GM12878 (cell line): ENCODE data around the gene ACSS1. TPM values are rescaled to one million over a fixed set of nuclear protein-coding genes. Genes with fewer than 3 reads are reported as not detected.

Source experiments
- ATAC-seq: fragments of 200-7000 bp; cut with Tn5 transposase; 3 replicates; pipeline ENCODE4 v1.9.1; 2020; ENCODE audit warnings: mild to moderate bottlenecking, moderate library complexity
- BruUV-seq: library from RNA; stranded (reverse); fragments of 400-500 nt; replicated peaks from 2 replicates; lab custom pipeline; 2021; lab: Mats Ljungman, UMichigan
- CTCF ChIA-PET: fragments of 300-600 bp; sonication (Branson Sonifier 250); formaldehyde crosslinking; extraction: SDS; loops from one replicate; lab custom pipeline; 2021; ENCODE audit warnings: inconsistent platforms; lab: Yijun Ruan, JAX
- POLR2A ChIA-PET: fragments of 350-600 bp; formaldehyde crosslinking; extraction: SDS; loops from one replicate; lab custom pipeline; 2021; ENCODE audit warnings: inconsistent platforms; lab: Charles Lee
- RAD21 ChIA-PET: fragments of 300-600 bp; sonication (Branson Sonifier 250); formaldehyde crosslinking; loops from one replicate; lab custom pipeline; 2023; ENCODE audit warnings: antibody characterized with exemption; ENCODE audit not compliant: unreplicated experiment; lab: Charles Lee
- SMC1A ChIA-PET: fragments of 300-600 bp; sonication (Branson Sonifier 250); formaldehyde crosslinking; loops from one replicate; lab custom pipeline; 2023; ENCODE audit not compliant: unreplicated experiment, uncharacterized antibody; lab: Charles Lee
- DNase-seq: peaks from one replicate; pipeline ENCODE4 v3.0.0-alpha.2; 2011; ENCODE audit warnings: low read depth, low spot score
- FAIRE-seq: peaks from 3 replicates; lab custom pipeline; 2011; peaks lifted over from hg19 to GRCh38; lab: Jason Lieb, UNC
- H2AFZ ChIP-seq: 2 replicates; pipeline ENCODE4 v1.6.0; 2011; ENCODE audit warnings: low read depth, low read length, control low read depth; ENCODE audit not compliant: control insufficient read depth
- H3K27ac ChIP-seq: 2 replicates; pipeline ENCODE4 v1.5.1; 2011; ENCODE audit warnings: control low read depth; ENCODE audit not compliant: control insufficient read depth, insufficient read depth
- H3K27me3 ChIP-seq, 2 experiments: replicated peaks in 1 of 2; 2 replicates each; pipeline versions ENCODE4 v1.6.0 to v1.6.1; 2011; ENCODE audit warnings: low read length in 1 of 2; ENCODE audit not compliant: control insufficient read depth in 2 of 2, insufficient read depth in 2 of 2
- H3K36me3 ChIP-seq, 2 experiments: 2 replicates each; pipeline ENCODE4 v1.5.1; 2011; ENCODE audit warnings: low read length in 1 of 2; ENCODE audit not compliant: control insufficient read depth in 2 of 2, insufficient read depth in 2 of 2
- H3K4me1 ChIP-seq: 2 replicates; pipeline ENCODE4 v1.6.1; 2011; ENCODE audit warnings: mild to moderate bottlenecking, low read length, moderate library complexity, mixed read lengths; ENCODE audit not compliant: control insufficient read depth, insufficient read depth
- H3K4me2 ChIP-seq: 2 replicates; pipeline ENCODE4 v1.6.0; 2011; ENCODE audit warnings: control low read depth; ENCODE audit not compliant: control insufficient read depth, insufficient read depth
- H3K4me3 ChIP-seq: fragments of 200-600 bp; sonication (generic); 2 replicates; pipeline ENCODE4 v1.5.1; 2016
- H3K79me2 ChIP-seq: 2 replicates; pipeline ENCODE4 v1.6.0; 2011; ENCODE audit warnings: low read length; ENCODE audit not compliant: control insufficient read depth, insufficient read depth
- H3K9ac ChIP-seq: 2 replicates; pipeline ENCODE4 v1.8.0; 2011; ENCODE audit warnings: low read length, control low read depth, mixed read lengths; ENCODE audit not compliant: control insufficient read depth, insufficient read depth
- H3K9me3 ChIP-seq: replicated peaks from 3 replicates; pipeline ENCODE4 v1.5.1; 2011; ENCODE audit warnings: mild to moderate bottlenecking, low read length; ENCODE audit not compliant: control insufficient read depth, insufficient read depth
- H4K20me1 ChIP-seq: 2 replicates; pipeline ENCODE4 v1.6.0; 2011; ENCODE audit not compliant: control insufficient read depth, insufficient read depth
- JUND ChIP-seq: IDR thresholded peaks from 2 replicates; pipeline ENCODE4 v1.6.1; 2012; ENCODE audit warnings: low read depth, mild to moderate bottlenecking, low read length, improper control_type of control experiment, moderate library complexity
- MXI1 ChIP-seq: fragments of 150-350 bp; IDR thresholded peaks from 2 replicates; pipeline ENCODE4 v1.6.1; 2011; ENCODE audit warnings: low read depth, mild to moderate bottlenecking, inconsistent platforms, low read length, improper control_type of control experiment
- NBN ChIP-seq: fragments of 450-650 bp; IDR thresholded peaks from 2 replicates; pipeline ENCODE4 v1.6.1; 2016
- PBX3 ChIP-seq: IDR thresholded peaks from 2 replicates; pipeline ENCODE4 v1.6.1; 2011; ENCODE audit warnings: mild to moderate bottlenecking, low read depth, low read length, moderate library complexity; ENCODE audit not compliant: insufficient replicate concordance
- POU2F2 ChIP-seq: IDR thresholded peaks from 3 replicates; pipeline ENCODE4 v1.6.1; 2011; ENCODE audit warnings: low read depth, mild to moderate bottlenecking, low read length, borderline replicate concordance
- SMARCA5 ChIP-seq: fragments of 450-650 bp; IDR thresholded peaks from 2 replicates; pipeline ENCODE4 v1.6.1; 2017; ENCODE audit warnings: mild to moderate bottlenecking
- SPI1 ChIP-seq: IDR thresholded peaks from 2 replicates; pipeline ENCODE4 v1.6.1; 2011; ENCODE audit warnings: low read depth, mild to moderate bottlenecking, low read length, moderate library complexity, borderline replicate concordance; ENCODE audit not compliant: insufficient read depth
- TARDBP ChIP-seq: IDR thresholded peaks from 2 replicates; pipeline ENCODE4 v1.6.1; 2016; ENCODE audit warnings: borderline replicate concordance
- ZBTB11 ChIP-seq: fragments of 450-650 bp; formaldehyde crosslinking; IDR thresholded peaks from 2 replicates; pipeline ENCODE4 v1.5.0; 2022; ENCODE audit warnings: mild to moderate bottlenecking, missing genetic modification characterization
- WGBS: methylation state at CpG from one replicate; pipeline ENCODE4 v1.1.6; 2016; ENCODE audit warnings: low lambda C conversion rate; ENCODE audit not compliant: insufficient replicate concordance, insufficient coverage; ENCODE audit errors: missing lambda C conversion rate; 5-methylcytosine and 5-hydroxymethylcytosine counted together
- in situ Hi-C: fragments of 300-500 bp; cut with MboI; formaldehyde crosslinking; loops from 9 replicates; pipeline ENCODE4 v1.14.3; 2018; ENCODE audit warnings: mixed read lengths
- intact Hi-C: fragments of 100-400 bp; cut with micrococcal nuclease; formaldehyde crosslinking; loops from one replicate; pipeline ENCODE4 v1.14.2; 2022; ENCODE audit not compliant: unreplicated experiment
- polyA plus RNA-seq, 11 experiments: library from polyadenylated mRNA; depleted of rRNA in 4 of 11; unstranded in 6 of 11; stranded (reverse) in 5 of 11; fragments of >200 nt; fragmentation: Nextera tagmentation in 4 of 11; fragmentation: Illumina TruSeq in 1 of 11; extraction: Ambion mirVana in 4 of 11; extraction: Trizol in 1 of 11; gene quantifications; 1 replicate in 1 of 11; 2 replicates in 10 of 11; pipeline versions ENCODE4 v1.2.1 to v1.2.3, GENCODE V29; 2011 to 2016; ENCODE audit warnings: inconsistent platforms in 2 of 11, missing spikeins in 2 of 11, low read depth in 1 of 11
- total RNA-seq, 4 experiments: library from RNA; depleted of rRNA in 3 of 4; stranded (reverse); fragments of >200 nt in 3 of 4; fragmentation: Illumina TruSeq in 1 of 4; extraction: Trizol in 1 of 4; gene quantifications; 2 replicates each; pipeline versions ENCODE4 v1.2.1 to v1.2.3, GENCODE V29; 2013 to 2021

ACSS1 gene
- total and polyA plus RNA-seq, 10 of the 15 experiments (the other 5 are each of a cell fraction or from before 2014, with no cell fraction given) = 1.3 to 44.9 (median 31.1) TPM

GRCh38 chr20:25049261-25050060 lies 8.5 kb downstream of the ACSS1 start:
- H4K20me1 ChIP-seq = peaks cover 5% of the 10 kb centered on the region; the same call in 1 of the 2 replicates
- no peak overlapping the region for H3K4me2 ChIP-seq
- intact Hi-C loops = no loop called here
- ChIA-PET SMC1A (no interaction called here), POLR2A (no interaction called here), RAD21 (no interaction called here)
- ATAC-seq (no peak), DNase-seq (no peak)
- no peaks in the 10 kb centered on the region for H3K9me3 ChIP-seq
- BruUV-seq = no TSS peak
- H3K79me2 ChIP-seq = peaks cover 8% of the 10 kb centered on the region
- H3K36me3 ChIP-seq = peaks cover 4 to 11% of the 10 kb centered on the region in 2 experiments; a peak in 3 of 4 replicates
- 94% methylated on average over 16 of the region's 16 CpGs for WGBS
- H3K4me1 ChIP-seq = peaks cover 33% of the 10 kb centered on the region
- no peaks in the 10 kb centered on the region for H3K27me3 ChIP-seq
- H3K9ac ChIP-seq = no peak overlapping the region
- H3K4me3 ChIP-seq = no peak overlapping the region
- H3K27ac ChIP-seq = no peak overlapping the region
- H2AFZ ChIP-seq = no peak overlapping the region
- in situ Hi-C loops = loop anchor here (10.0 to 25.0 kb wide), 2 partner anchors 355 to 1687 kb away; partner anchors contain the start of genes GINS1, GZF1 and NXT1
- no peak for TF ChIP-seq JUND
- no peak for TF ChIP-seq NBN
- no peak for TF ChIP-seq SMARCA5
- no peak for TF ChIP-seq PBX3
- TF ChIP-seq ZBTB11 = no peak
- no peak for TF ChIP-seq SPI1
- TF ChIP-seq POU2F2 = no peak
- no peak for TF ChIP-seq MXI1
- TF ChIP-seq TARDBP = no peak
- TF ChIP-seq, all 136 proteins: peak for 0
- FAIRE-seq = no peak
- CTCF ChIA-PET = interaction anchor here (1.0 kb wide), 1 partner anchor 16 kb away, joined by 3 read pairs; no protein-coding TSS in a partner anchor
